ENCODE measurements around the gene PDXP.

Gene PDXP

GRCh38 chr22:37696657-37697537 lies 38.4 kb downstream of the PDXP start, which contains the start of gene TRIOBP:
TRIOBP (plus strand) TSS chr22:37697048; CDS start chr22:37701366, 4,318 bp downstream.
- DNase-seq (ENCODE audit: low read depth, low spot score), result peak; percentile 88

DNA sequence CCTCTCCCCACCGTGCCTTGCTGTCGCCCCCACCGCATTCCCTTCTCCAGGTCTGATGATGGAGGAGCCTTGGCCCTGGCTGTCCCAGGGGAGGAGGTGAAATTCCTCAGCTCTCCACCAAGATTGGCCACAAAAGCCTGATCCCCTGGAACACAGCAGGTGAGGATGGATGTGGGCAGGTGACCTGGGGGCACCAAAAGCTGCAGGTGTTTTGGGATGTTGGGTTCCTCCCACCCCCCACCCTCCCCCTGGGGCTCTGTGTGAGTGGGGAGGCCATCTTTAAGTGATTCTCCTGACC lies 39.0 kb downstream of the PDXP start:
- no peak for DNase-seq (ENCODE audit: low read depth, low spot score)

GRCh38 chr22:37701141-37701786 lies 42.7 kb downstream of the PDXP start:
- no peak for DNase-seq (ENCODE audit: low read depth, low spot score)

- no peak for DNase-seq (ENCODE audit: low read depth, low spot score)
Measured at GRCh38 chr22:37703906-37704305, 45.4 kb downstream of the PDXP start.

GRCh38 chr22:37704645-37705044 lies 46.1 kb downstream of the PDXP start:
- DNase-seq (ENCODE audit: low read depth, low spot score), result no peak

GRCh38 chr22:37705205-37705604 lies 46.7 kb downstream of the PDXP start:
- no peak for DNase-seq (ENCODE audit: low read depth, low spot score)

DNA sequence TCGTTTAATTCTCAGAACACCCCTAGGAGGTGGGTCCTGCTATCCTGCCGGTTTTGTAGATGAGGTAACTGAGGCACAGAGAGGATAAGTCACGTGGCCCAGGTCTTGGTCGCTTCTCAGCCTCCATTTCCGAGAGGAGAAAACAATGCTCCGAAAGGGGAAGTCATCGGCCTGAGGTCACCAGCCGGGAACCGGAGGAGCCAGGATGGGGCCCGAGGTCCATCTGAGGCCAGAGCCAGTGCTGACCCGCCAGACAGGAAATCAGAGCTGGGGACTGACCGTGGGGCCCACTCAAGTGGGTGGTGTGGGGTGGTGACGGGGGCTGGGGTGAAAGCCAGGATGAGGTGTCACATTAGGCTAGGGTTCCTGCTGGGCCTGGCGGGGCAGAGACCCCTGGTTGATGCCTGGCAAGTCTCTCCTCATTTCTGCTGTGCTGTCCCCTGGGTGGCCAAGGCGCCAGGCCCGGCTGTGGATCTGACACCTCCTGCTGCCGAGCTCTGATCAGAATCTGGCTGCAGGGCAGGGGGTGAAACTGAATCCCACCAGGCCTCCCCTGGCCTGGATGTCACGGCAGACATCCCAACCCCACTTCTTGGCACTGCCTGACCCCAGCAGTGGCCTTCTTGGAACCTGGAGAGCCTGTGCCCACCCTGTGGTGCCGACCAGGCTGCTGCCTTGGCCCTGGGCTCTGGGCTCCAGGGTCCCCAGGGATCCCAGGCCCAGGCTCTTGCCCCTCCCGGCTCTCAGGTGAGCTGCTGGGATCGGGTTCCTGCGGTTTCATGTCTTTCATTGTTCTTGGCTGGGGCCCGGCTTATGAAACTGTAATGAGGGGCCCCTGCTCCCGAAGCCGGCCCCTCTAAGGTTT lies 50.3 kb downstream of the PDXP start:
- no peak for DNase-seq (ENCODE audit: low read depth, low spot score)

DNA sequence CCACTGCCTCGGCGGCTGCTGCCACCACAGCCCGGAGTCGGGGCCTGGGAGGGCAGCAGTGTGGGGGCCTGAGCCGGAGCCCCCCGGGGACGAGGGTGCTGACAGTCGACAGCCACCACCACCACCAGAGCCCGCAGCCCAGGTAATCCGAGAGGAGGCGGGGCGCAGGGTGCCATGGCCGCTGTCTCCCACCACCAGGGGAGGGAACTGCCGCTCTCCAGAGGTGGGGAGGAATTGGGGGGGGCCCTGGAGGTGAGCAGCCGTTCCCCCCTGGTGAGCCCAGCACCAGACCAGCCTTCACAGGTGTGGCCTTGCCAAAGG lies 50.9 kb downstream of the PDXP start:
- no peak for DNase-seq (ENCODE audit: low read depth, low spot score)

DNA sequence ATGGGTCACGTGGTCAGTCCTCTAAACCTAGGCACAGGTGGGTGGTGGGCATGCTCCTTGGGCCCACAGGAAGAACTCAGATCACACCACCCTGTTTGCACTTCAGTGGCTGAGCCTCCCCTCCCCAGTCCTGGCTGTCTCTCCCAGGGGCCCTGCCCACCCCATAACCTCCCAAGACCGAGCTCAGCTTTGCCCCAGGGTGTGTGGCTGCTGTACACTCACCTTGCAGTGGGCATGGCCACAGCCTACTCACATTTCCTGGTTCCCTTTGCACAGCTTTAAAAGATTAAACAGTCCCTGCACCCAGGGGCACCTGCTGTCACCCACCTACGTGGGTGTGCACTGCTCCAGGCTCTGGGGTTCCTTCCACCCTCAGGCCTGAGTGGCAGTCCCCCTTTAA lies 52.2 kb downstream of the PDXP start:
- no peak for DNase-seq (ENCODE audit: low read depth, low spot score)

DNA sequence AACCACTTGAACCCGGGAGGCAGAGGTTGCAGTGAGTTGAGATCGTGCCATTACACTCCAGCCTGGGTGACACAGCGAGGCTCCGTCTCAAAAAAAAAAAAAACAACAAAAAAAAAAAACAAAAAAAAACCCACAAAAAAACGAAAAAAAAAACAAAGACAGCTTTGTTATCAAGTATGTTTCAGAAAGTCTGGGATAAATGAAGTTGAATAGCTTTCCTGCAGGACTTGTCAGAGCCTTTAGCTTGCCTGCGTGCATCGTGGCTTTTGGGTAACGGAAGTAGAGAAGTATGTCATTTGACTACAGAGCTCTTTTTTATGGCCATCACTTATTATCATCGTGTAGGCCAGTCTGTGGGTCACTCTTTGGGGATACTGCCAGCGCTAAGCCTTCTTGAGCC lies 53.0 kb downstream of the PDXP start:
- no peak for DNase-seq (ENCODE audit: low read depth, low spot score)

DNA sequence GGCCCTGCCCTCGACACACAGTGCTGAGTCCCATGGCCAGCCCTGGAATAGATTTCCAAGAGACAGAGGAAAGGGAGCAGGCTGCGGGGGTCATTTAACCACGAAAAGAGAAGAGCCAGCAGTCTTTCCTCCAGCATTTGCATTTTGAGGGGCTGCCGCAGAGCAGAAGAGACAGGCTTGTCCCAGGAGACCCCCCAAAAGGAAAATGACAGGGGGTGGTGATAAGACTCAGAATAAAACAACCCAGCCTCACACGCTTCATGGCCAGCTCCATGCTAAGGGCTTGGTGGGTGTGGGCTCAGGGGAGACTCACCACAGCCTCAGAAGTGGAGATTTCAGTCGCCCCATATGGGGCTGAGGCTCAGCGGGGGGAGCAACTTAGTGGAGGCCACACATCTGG lies 55.2 kb downstream of the PDXP start:
- DNase-seq (ENCODE audit: low read depth, low spot score), result no peak

- no peak for DNase-seq (ENCODE audit: low read depth, low spot score)
Measured at GRCh38 chr22:37714634-37715033, 56.1 kb downstream of the PDXP start.

GRCh38 chr22:37715760-37716159 lies 57.2 kb downstream of the PDXP start:
- no peak for DNase-seq (ENCODE audit: low read depth, low spot score)

Data from smooth muscle cell of the brain vasculature (primary cell).